Karpas-422 (cell line): ENCODE measurements around the gene KCNJ16. TPM values are rescaled to one million over a fixed set of nuclear protein-coding genes. Genes with fewer than 3 reads are reported as not detected.

Experiments used
- total RNA-seq: library from RNA; depleted of rRNA; stranded (reverse); fragments of >200 nt; shearing (Covaris generic); gene quantifications from 2 replicates; pipeline ENCODE4 v1.2.3, GENCODE V29; 2014; ENCODE audit warnings: low replicate concordance; rRNA removed

The KCNJ16 gene
- total RNA-seq, 1 experiment from 2014 or later = not detected

Other genes with a start within 250 kb of the KCNJ16 start
- not detected in 2 replicates for gene KCNJ2, start 94.3 kb downstream of the KCNJ16 start, total RNA-seq